NCI-H526 treated with DMSO at 0.1 percent for 48 hours (cell line): Measurements from ENCODE around the gene ELMO3.

Experiments
- DNase-seq: peaks from one replicate; lab custom pipeline; 2025; lab: John Stamatoyannopoulos, UW

ELMO3 gene

DNA sequence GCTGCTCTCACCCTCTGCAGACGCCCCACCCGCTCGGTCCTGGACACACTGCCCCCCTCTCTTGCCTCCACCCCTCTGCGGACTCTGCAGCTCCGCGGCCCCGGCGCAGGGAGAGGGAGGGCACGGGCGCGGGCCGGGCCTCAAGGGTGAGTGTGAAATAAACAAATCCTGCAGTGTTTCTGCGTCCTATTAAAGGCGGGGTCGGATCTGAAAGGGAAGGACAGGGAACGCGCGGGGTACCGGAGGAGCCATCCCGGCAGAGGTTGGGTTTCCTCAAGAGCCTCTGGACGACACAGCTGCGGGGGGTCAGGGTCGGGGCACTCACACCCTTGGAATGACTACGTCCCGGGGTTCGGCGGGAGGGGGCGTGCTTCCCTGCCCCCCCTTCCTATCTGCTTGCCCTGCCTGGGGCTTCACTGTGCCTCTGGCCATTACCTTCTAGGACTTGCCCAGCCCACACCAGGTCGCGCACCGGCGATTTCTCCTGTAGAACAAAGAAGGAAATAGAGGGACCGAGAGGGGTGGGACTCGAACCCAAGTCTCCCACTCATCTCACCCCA is 34.9 kb upstream of the ELMO3 start:
- peak; percentile 17 for DNase-seq

DNA sequence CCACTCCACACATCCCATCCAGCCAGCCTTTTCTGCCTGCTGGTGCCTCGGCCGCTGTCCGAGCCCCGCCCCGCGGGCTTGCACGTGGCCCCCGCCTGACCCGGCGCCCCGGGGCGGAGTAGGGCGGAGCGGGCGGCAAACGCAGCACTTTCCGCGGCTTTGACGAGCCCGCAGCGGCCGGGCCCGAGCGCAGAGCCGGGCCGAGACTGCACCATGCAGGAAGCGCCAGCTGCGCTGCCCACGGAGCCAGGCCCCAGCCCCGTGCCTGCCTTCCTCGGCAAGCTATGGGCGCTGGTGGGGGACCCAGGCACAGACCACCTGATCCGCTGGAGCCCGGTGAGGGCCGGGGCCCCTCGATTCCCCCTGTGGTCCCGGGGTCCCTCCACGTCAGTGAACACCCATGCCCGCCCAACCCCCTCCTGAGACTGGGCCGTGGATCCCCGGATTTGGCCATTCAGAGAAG is 34.3 kb upstream of the ELMO3 start, which contains the start of gene HSF4:
Gene HSF4, plus strand, starts transcription at position 147 of the 463 bp plus-strand sequence. Its CDS starts 67 bp downstream, at position 214.
- DNase-seq: no peak

GRCh38 chr16:67165121-67166078 is 33.5 kb upstream of the ELMO3 start:
- no peak for DNase-seq

DNA sequence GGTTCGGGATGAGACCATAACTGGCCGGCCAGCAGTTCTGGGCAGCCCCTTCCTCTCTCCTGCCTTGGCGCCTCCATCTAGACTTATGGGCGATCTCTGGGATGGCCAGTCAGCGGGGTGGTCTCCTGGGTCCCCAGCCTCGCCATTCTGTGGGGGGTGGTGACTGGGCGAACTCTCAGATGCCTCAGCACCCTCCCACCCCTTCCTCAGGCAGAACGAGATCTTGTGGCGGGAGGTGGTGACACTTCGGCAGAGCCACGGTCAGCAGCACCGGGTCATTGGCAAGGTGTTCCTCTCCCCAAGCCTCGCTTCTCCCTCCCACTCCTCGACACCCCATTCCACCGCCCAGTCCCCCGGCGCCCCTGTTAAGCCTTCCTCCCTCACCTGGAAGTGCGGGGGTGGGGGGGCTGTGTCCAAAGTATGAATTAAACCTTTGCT is 32.8 kb upstream of the ELMO3 start:
- DNase-seq: no peak

GRCh38 chr16:67166598-67167168 is 32.2 kb upstream of the ELMO3 start:
- no peak for DNase-seq

GRCh38 chr16:67167588-67167987 is 31.3 kb upstream of the ELMO3 start:
- no peak for DNase-seq

DNA sequence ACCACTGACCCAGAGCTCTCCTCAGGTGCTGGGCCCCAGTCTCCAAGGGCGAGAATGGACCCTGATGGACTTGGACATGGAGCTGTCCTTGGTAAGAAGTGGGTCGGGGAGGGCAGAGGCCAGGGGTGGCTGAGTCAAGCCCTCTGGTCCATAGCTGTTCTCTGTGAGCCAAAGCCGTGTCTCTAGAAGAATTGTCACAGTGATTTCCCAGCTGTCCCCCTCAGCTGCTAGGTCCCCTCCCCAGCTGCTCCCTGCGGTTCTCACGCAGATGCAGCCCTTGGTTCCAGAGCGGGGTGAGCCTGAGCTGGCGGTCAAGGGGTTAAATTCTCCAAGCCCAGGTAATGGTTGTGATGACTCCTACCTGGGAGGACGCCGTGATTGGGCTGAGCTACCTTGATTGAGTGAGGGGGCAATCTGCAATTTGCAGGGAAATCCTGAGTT is 29.9 kb upstream of the ELMO3 start:
- no peak for DNase-seq

DNA sequence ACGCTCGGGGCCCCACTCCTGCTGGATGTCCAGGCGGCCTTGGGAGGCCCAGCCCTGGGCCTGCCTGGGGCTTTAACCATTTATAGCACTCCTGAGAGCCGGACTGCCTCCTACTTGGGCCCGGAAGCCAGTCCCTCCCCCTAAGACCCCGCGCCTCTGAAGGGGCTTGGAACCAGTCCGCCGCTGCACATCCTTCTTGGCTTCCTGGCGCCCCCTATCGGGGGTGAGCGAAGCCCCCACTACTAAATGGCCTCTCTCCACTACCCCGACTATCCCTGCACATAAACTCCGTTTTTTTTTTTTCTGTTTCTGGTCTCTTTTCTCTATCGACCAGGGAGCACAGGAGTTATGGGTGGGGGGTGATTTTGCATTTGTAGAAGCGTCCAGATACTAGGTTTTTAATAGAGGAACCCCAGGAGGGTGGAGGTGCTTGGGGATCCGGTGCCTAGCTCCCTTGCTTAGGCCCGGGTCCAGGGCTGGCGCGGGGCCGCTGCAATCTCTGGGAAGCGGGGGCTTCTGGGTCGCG is 29.2 kb upstream of the ELMO3 start:
- DNase-seq: no peak

GRCh38 chr16:67170168-67170948 is 28.6 kb upstream of the ELMO3 start, which contains the start of gene NOL3:
Gene NOL3, plus strand, starts transcription at chr16:67170538.
- peak; percentile 56 for DNase-seq

GRCh38 chr16:67170949-67171649 is 27.8 kb upstream of the ELMO3 start:
- no peak for DNase-seq

DNA sequence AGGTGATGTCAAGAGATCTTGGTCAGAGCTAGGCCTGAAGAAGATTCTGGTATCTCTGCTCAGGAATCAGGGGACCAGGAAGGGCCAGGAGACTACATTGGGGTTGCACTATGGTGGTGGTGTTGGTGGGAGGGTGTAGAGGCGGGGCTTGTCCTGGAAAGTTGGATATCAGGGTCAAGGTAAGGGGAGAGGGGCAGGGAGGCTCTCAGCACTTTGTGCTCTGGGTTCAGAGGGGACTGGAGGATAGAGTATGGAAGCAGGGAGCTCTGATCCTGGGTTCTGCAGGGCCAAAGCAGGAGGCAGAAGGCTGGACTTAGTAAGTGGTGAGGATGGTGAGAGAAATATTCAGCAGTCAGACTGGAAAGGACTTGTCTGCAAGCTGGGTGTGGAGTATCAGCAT is 25.6 kb upstream of the ELMO3 start:
- DNase-seq: no peak

- peak; percentile 56 for DNase-seq
Observed at GRCh38 chr16:67173808-67174705, 24.9 kb upstream of the ELMO3 start.

DNA sequence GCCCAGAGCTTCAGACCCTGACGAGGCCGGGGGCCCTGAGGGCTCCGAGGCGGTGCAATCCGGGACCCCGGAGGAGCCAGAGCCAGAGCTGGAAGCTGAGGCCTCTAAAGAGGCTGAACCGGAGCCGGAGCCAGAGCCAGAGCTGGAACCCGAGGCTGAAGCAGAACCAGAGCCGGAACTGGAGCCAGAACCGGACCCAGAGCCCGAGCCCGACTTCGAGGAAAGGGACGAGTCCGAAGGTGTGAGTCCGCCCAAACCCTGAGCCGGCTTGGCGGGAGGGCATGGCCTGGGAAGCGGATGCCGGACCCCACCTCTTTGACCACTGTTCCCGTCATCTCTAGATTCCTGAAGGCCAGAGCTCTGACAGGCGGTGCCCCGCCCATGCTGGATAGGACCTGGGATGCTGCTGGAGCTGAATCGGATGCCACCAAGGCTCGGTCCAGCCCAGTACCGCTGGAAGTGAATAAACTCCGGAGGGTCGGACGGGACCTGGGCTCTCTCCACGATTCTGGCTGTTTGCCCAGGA is 24.2 kb upstream of the ELMO3 start:
- DNase-seq: no peak

- no peak for DNase-seq
Observed at GRCh38 chr16:67176662-67177061, 22.3 kb upstream of the ELMO3 start.

GRCh38 chr16:67177743-67178699 is 20.9 kb upstream of the ELMO3 start:
- DNase-seq: peak; percentile 76

GRCh38 chr16:67179421-67180080 is 19.4 kb upstream of the ELMO3 start:
- DNase-seq: no peak

- no peak for DNase-seq
Observed at GRCh38 chr16:67180166-67180565, 18.8 kb upstream of the ELMO3 start.

- no peak for DNase-seq
Observed at GRCh38 chr16:67181346-67181745, 17.6 kb upstream of the ELMO3 start.
